DOHH2 (cell line): ENCODE data around the gene EPB41L2.

Experiments used
- H3F3A ChIP-seq: fragments of 200-600 bp; sonication (generic), shearing (Covaris generic); 2 replicates; pipeline ENCODE4 v1.6.0; 2016; ENCODE audit warnings: antibody characterized with exemption, mild to moderate bottlenecking; ENCODE audit not compliant: control insufficient read depth, insufficient read depth
- H3K27ac ChIP-seq: fragments of 200-600 bp; sonication (generic); 2 replicates; pipeline ENCODE4 v1.5.1; 2014; ENCODE audit warnings: low read depth, mild to moderate bottlenecking, low read length, moderate library complexity
- H3K27me3 ChIP-seq: fragments of 200-600 bp; sonication (generic); 2 replicates; pipeline ENCODE4 v1.6.1; 2014; ENCODE audit warnings: mild to moderate bottlenecking, low read length, mixed read lengths; ENCODE audit not compliant: control insufficient read depth
- H3K36me3 ChIP-seq: fragments of 200-600 bp; sonication (generic); 2 replicates; pipeline ENCODE4 v1.6.1; 2014; ENCODE audit warnings: mild to moderate bottlenecking, low read length, moderate library complexity, mixed read lengths; ENCODE audit not compliant: control insufficient read depth
- H3K4me1 ChIP-seq: fragments of 200-600 bp; sonication (generic); 2 replicates; pipeline ENCODE4 v1.6.1; 2014; ENCODE audit warnings: mild to moderate bottlenecking, low read length, mixed read lengths; ENCODE audit not compliant: control insufficient read depth
- H3K4me2 ChIP-seq: fragments of 200-600 bp; sonication (generic); 2 replicates; pipeline ENCODE4 v1.6.0; 2014; ENCODE audit warnings: mild to moderate bottlenecking, low read length, moderate library complexity
- H3K4me3 ChIP-seq: fragments of 200-600 bp; sonication (generic); 2 replicates; pipeline ENCODE4 v1.5.1; 2014; ENCODE audit warnings: mild to moderate bottlenecking, low read length, mixed read lengths
- H3K79me2 ChIP-seq: fragments of 200-600 bp; sonication (generic); 2 replicates; pipeline ENCODE4 v1.6.1; 2014; ENCODE audit warnings: mild to moderate bottlenecking, low read length, mixed read lengths; ENCODE audit not compliant: control insufficient read depth
- H3K9me2 ChIP-seq: fragments of 200-600 bp; sonication (generic); replicated peaks from 2 replicates; pipeline ENCODE4 v1.6.1; 2014; ENCODE audit warnings: mild to moderate bottlenecking, low read length, mixed read lengths; ENCODE audit not compliant: control insufficient read depth
- H3K9me3 ChIP-seq: fragments of 200-600 bp; sonication (generic); 2 replicates; pipeline ENCODE4 v1.6.1; 2014; ENCODE audit warnings: antibody characterized with exemption, low read length, mixed read lengths; ENCODE audit not compliant: control insufficient read depth, insufficient read depth
- H4K20me1 ChIP-seq: fragments of 200-600 bp; sonication (generic); 2 replicates; pipeline ENCODE4 v1.6.0; 2014; ENCODE audit warnings: low read depth, mild to moderate bottlenecking, antibody characterized with exemption, low read length, moderate library complexity; ENCODE audit not compliant: control insufficient read depth, insufficient read depth
- EZH2phosphoT487 ChIP-seq: fragments of 200-600 bp; sonication (generic); IDR thresholded peaks from 2 replicates; pipeline ENCODE4 v1.6.1; 2017; ENCODE audit warnings: borderline replicate concordance, mild to moderate bottlenecking, antibody characterized with exemption, low read length, moderate library complexity, mixed read lengths
- TF ChIP-seq, protein P1 (sequence below): fragments of 200-600 bp; sonication (generic); IDR thresholded peaks from one replicate; pipeline ENCODE4 v1.5.1; 2014; ENCODE audit warnings: antibody characterized with exemption, mild to moderate bottlenecking, low read depth, low read length; ENCODE audit not compliant: poor library complexity, severe bottlenecking

Gene EPB41L2

DNA sequence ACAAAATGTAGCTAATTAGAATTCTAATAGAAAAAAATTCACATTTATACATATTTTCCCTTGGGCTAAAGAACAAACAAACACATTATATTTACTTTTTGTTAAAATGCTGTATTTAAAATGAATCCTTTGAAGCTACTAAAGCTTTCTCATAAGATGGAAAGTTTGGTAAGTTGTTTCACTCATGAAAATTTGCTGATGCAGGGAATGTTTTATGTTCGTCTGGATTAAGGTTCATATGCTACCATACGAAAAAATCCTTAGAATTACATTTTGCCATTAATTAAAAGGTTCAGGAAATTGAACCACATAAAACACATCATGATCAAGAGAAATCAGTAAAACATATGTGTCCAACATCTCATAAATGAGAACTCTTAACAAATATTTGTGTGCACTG lies 173.6 kb downstream of the EPB41L2 start:
- Histone ChIP-seq H4K20me1 (no peaks in the 10 kb centered on the region), H3K4me3 (no peak overlapping the region), H3F3A (no peaks in the 10 kb centered on the region), H3K79me2 (no peaks in the 10 kb centered on the region), H3K9me3 (no peaks in the 10 kb centered on the region), H3K27me3 (no peaks in the 10 kb centered on the region), H3K4me1 (no peaks in the 10 kb centered on the region), H3K4me2 (no peak overlapping the region), H3K27ac (no peak overlapping the region), H3K36me3 (peaks cover 40% of the 10 kb centered on the region), H3K9me2 (no peaks in the 10 kb centered on the region)
- TF ChIP-seq, protein P1, sequence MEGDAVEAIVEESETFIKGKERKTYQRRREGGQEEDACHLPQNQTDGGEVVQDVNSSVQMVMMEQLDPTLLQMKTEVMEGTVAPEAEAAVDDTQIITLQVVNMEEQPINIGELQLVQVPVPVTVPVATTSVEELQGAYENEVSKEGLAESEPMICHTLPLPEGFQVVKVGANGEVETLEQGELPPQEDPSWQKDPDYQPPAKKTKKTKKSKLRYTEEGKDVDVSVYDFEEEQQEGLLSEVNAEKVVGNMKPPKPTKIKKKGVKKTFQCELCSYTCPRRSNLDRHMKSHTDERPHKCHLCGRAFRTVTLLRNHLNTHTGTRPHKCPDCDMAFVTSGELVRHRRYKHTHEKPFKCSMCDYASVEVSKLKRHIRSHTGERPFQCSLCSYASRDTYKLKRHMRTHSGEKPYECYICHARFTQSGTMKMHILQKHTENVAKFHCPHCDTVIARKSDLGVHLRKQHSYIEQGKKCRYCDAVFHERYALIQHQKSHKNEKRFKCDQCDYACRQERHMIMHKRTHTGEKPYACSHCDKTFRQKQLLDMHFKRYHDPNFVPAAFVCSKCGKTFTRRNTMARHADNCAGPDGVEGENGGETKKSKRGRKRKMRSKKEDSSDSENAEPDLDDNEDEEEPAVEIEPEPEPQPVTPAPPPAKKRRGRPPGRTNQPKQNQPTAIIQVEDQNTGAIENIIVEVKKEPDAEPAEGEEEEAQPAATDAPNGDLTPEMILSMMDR: no peak
- no peak for TF ChIP-seq EZH2phosphoT487

DNA sequence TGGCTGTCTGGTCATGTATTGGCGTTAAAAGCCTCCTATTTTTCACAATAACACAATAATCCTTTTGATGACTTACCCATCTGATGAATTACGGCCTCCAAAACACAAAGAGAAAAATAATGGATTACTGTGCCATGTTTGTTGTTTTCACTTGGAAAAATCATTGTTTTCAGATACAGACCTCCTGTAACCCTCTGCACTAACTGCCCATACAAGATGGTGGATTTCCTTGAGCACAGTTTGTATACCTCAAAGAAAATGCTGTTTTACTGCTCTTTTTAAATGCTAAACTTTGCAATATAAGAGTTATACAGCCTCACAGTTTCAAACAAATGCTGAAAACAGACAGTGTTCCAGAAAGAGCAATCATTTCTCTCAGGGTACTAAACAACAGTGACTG lies 174.8 kb downstream of the EPB41L2 start:
- H3F3A ChIP-seq: no peaks in the 10 kb centered on the region
- no peaks in the 10 kb centered on the region for H4K20me1 ChIP-seq
- no peaks in the 10 kb centered on the region for H3K79me2 ChIP-seq
- no peaks in the 10 kb centered on the region for H3K27me3 ChIP-seq
- no peak overlapping the region for H3K4me2 ChIP-seq
- no peaks in the 10 kb centered on the region for H3K9me3 ChIP-seq
- no peaks in the 10 kb centered on the region for H3K9me2 ChIP-seq
- H3K36me3 ChIP-seq: peaks cover 33% of the 10 kb centered on the region
- TF ChIP-seq, protein P1: no peak
- no peak for TF ChIP-seq EZH2phosphoT487
- H3K4me1 ChIP-seq: no peaks in the 10 kb centered on the region
- H3K27ac ChIP-seq: no peak overlapping the region
- no peak overlapping the region for H3K4me3 ChIP-seq

GRCh38 chr6:130886966-130887365 lies 176.1 kb downstream of the EPB41L2 start:
- no peaks in the 10 kb centered on the region for H3F3A ChIP-seq
- no peaks in the 10 kb centered on the region for H4K20me1 ChIP-seq

More at GRCh38 chr6:130886966-130887365, 176.1 kb downstream of the EPB41L2 start:
- no peaks in the 10 kb centered on the region for H3K79me2 ChIP-seq
- no peaks in the 10 kb centered on the region for H3K9me3 ChIP-seq
- no peak overlapping the region for H3K4me2 ChIP-seq
- H3K27me3 ChIP-seq: no peaks in the 10 kb centered on the region
- no peak overlapping the region for H3K4me3 ChIP-seq
- no peak overlapping the region for H3K27ac ChIP-seq
- no peak for TF ChIP-seq EZH2phosphoT487
- TF ChIP-seq, protein P1: no peak
- H3K4me1 ChIP-seq: no peaks in the 10 kb centered on the region
- peaks cover 31% of the 10 kb centered on the region for H3K36me3 ChIP-seq
- no peaks in the 10 kb centered on the region for H3K9me2 ChIP-seq
